GM18861 (cell line): ENCODE data around the gene MMP11.
"Not testable (repeated sequence)": the region's sequence is repeated elsewhere in the genome, so short reads cannot be mapped to it uniquely, and the experiment has no call there.

ENCODE experiments used
- ATAC-seq: cut with Tn5 transposase; IDR thresholded peaks from one replicate; pipeline ENCODE4 v1.9.1; 2021; ENCODE audit not compliant: unreplicated experiment

Gene MMP11, protein sequence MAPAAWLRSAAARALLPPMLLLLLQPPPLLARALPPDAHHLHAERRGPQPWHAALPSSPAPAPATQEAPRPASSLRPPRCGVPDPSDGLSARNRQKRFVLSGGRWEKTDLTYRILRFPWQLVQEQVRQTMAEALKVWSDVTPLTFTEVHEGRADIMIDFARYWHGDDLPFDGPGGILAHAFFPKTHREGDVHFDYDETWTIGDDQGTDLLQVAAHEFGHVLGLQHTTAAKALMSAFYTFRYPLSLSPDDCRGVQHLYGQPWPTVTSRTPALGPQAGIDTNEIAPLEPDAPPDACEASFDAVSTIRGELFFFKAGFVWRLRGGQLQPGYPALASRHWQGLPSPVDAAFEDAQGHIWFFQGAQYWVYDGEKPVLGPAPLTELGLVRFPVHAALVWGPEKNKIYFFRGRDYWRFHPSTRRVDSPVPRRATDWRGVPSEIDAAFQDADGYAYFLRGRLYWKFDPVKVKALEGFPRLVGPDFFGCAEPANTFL

GRCh38 chr22:23772649-23773473 lies at the start of gene MMP11:
TSS of gene MMP11 (plus strand) at chr22:23772849. CDS start at chr22:23772871, 22 bp downstream.
- ATAC-seq = no peak

DNA sequence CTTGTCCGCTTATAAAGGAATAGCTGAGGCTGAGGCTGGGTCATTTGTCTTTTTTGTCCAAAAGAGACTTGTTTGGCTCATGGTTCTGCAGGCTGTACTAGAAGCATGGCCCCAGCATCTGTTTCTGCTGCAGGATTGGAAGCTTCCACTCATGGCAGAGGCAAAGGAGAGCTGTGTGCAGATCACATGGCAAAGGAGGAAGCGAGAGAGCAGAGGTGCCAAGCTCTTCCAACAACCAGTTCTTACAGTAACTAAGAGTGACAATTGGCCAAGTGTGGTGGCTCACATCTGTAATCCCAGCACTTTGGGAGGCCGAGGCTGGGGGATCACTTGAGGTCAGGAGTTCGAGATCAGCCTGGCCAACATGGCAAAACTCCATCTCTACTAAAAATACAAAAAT lies 44.5 kb upstream of the MMP11 start:
- ATAC-seq = not testable (repeated sequence)

GRCh38 chr22:23737696-23738095 lies 35.0 kb upstream of the MMP11 start:
- no peak for ATAC-seq

DNA sequence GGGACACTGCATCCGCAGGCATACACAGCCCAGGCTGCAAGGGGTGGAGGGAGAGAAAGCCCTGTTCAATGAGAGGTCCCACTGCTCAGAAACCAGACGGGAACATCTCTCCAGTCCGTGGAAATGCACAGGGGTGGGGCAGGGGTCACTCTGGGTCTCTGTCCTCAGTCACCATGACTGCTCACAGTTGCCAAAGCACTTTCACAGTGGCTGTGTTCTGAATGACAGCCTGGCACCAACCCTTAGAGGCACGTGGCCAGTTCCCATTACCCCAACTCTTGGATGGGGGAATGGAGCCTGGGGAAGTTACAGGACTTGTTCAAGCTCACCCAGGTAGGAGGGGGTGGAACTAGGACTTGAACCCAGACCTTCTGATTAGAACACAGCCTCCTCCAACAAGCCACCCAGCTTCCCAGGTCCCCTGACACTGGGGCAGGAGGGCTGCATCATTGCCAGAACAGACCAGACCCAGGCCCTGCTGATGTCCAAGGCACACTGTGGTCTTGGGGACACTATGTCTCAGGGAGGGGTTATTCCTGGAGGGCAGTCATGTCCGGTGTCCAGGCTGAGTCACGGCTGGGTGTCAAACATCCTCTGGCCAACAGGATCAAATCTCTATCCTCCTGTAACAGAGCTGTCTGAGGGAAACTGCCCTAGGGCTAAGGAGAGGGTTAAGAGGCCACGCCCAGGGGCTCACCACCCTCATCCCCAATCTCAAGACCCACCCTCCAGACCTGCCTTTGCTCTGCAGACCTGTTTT lies 30.0 kb upstream of the MMP11 start:
- ATAC-seq = no peak

- no peak for ATAC-seq
These were observed 29.3 kb upstream of the MMP11 start for GRCh38 chr22:23743303-23743705.

- ATAC-seq = no peak
These were observed 28.6 kb upstream of the MMP11 start for GRCh38 chr22:23744001-23744400.

- no peak for ATAC-seq
These were observed 28.2 kb upstream of the MMP11 start for GRCh38 chr22:23744485-23744884.

- ATAC-seq = no peak
These were observed 26.9 kb upstream of the MMP11 start for GRCh38 chr22:23745791-23746190.

GRCh38 chr22:23749841-23750301 lies 22.8 kb upstream of the MMP11 start:
- no peak for ATAC-seq

DNA sequence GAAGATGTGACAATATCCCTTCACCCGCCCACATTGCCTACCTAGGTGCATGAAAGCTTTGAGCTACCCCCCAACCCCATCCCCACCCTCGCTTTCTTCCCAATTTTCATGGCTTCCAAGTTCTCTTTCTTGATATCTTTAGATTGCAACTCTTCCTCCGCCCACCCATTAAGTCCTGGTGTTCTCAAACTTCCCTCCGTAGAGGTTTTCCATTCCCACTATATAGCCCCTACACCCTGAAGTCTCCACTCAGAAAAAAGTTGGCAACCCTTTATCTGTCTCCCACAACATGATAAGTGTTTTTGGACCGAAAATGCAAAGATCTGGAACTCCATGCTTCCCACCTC lies 22.3 kb upstream of the MMP11 start:
- no peak for ATAC-seq

GRCh38 chr22:23750714-23751440 lies 21.8 kb upstream of the MMP11 start, which contains the start of gene ZNF70:
TSS of gene ZNF70 (minus strand) at chr22:23751112. CDS start at chr22:23745140, 5,972 bp downstream.
- no peak for ATAC-seq

- no peak for ATAC-seq
These were observed 21.1 kb upstream of the MMP11 start for GRCh38 chr22:23751441-23751996.

DNA sequence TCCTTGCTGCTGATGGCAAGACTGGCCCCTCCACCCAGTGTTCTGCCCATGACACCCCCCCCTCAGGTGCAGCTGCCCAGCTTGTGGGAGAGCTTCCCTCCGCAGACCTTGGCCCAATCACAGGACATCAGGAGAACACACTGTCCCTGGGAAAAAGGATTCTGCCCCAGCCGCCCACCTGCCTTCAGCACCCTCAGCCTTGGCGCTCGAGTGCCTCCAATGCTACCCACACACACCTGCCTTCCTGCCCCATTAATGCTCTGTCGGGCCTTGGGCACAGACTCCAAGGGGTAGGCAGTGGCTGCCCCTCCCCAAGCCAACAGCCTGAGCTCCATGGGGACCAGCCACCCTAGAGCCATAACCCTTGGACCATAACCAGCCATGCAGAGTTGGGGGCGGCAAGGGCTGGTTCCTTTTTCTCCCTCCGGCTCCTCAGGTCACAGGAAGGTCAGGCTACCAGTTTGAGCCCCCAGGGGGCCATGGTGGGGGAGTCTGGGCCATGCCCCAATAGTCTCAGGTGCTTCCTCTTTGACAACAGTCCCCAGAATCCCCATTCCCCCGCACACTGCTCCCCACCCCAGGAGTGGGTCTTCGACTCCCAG lies 20.5 kb upstream of the MMP11 start:
- ATAC-seq = no peak

- no peak for ATAC-seq
These were observed 19.9 kb upstream of the MMP11 start for GRCh38 chr22:23752750-23753149.

- ATAC-seq = no peak
These were observed 19.3 kb upstream of the MMP11 start for GRCh38 chr22:23753385-23753784.

GRCh38 chr22:23754220-23754919 lies 18.3 kb upstream of the MMP11 start, which contains the start of gene VPREB3:
TSS of gene VPREB3 (minus strand) at chr22:23754425. CDS start at chr22:23754363, 62 bp downstream.
- no peak for ATAC-seq

GRCh38 chr22:23754980-23755636 lies 17.5 kb upstream of the MMP11 start:
- ATAC-seq = no peak

GRCh38 chr22:23755711-23756110 lies 16.9 kb upstream of the MMP11 start:
- ATAC-seq = no peak
